Measurements from ENCODE around the gene WNK4. TPM values are rescaled to one million over a fixed set of nuclear protein-coding genes. Genes with fewer than 3 reads are reported as not detected.

Gene WNK4
- total and polyA plus RNA-seq, 10 of the 15 experiments (the other 5 are each of a cell fraction or from before 2014, with no cell fraction given), result 0.06 to 0.29 (median 0.13) TPM; not detected in 5

GRCh38 chr17:42832934-42833766 lies 52.7 kb downstream of the WNK4 start, which contains the start of gene PSME3 (continued):
- peak; percentile 85 for TF ChIP-seq ZBTB11 (CRISPR knock-in tag; IDR thresholded peaks at IDR 0.05)
- no peak for TF ChIP-seq CTCF (IDR thresholded peaks at IDR 0.05 in 2 of 3, conservative IDR thresholded peaks at IDR 0.05 in 1 of 3; ENCODE audit: control insufficient read depth in 2 of 3, extremely low read depth in 1 of 3, insufficient read depth in 1 of 3, low read depth in 3 of 3, low read length in 3 of 3)
- peak; percentile 51 for TF ChIP-seq YY1 (IDR thresholded peaks at IDR 0.05; ENCODE audit: low read depth, low read length)
- TF ChIP-seq IKZF2 (IDR thresholded peaks at IDR 0.05), result peak in 1 of 2 experiments; percentile 47; a peak in 1 of 4 replicates
- TF ChIP-seq MEF2B (IDR thresholded peaks at IDR 0.05; ENCODE audit: partially characterized antibody, poor library complexity, severe bottlenecking), result peak; percentile 61
- no peak for TF ChIP-seq CBX5 (IDR thresholded peaks at IDR 0.05; ENCODE audit: low read depth)
- TF ChIP-seq PKNOX1 (IDR thresholded peaks at IDR 0.05), result 0 out of 2 replicates have a peak, but pooled peaks have one; percentile 48
- TF ChIP-seq ELK1 (IDR thresholded peaks at IDR 0.05; ENCODE audit: low read depth, low read length), result 0 out of 2 replicates have a peak, but pooled peaks have one; percentile 16
- peak; percentile 53 for TF ChIP-seq NRF1 (conservative IDR thresholded peaks at IDR 0.05; ENCODE audit: low read depth, low read length)
- TF ChIP-seq SUPT20H (IDR thresholded peaks at IDR 0.05; ENCODE audit: borderline replicate concordance, control insufficient read depth, low read depth, low read length), result no peak
- peak; percentile 64 for TF ChIP-seq ATF3 (IDR thresholded peaks at IDR 0.05; ENCODE audit: borderline replicate concordance, extremely low read depth, low read depth, low read length)
- TF ChIP-seq EGR1 (IDR thresholded peaks at IDR 0.05; ENCODE audit: borderline replicate concordance in 1 of 2, low read depth in 2 of 2, low read length in 2 of 2), result peak in 1 of 2 experiments; percentile 38; a peak in 1 of 3 replicates
- peak; percentile 44 for TF ChIP-seq SIX5 (IDR thresholded peaks at IDR 0.05; ENCODE audit: low read depth, low read length, severe bottlenecking)
- peak; percentile 82 for TF ChIP-seq HCFC1 (IDR thresholded peaks at IDR 0.05; ENCODE audit: low read length)
- TF ChIP-seq CEBPB (IDR thresholded peaks at IDR 0.05; ENCODE audit: borderline replicate concordance in 1 of 2, low read depth in 2 of 2, low read length in 2 of 2), result no peak
- no peak for TF ChIP-seq NFIC (IDR thresholded peaks at IDR 0.05; ENCODE audit: low read depth, low read length)
- TF ChIP-seq MLLT1 (IDR thresholded peaks at IDR 0.05), result peak; percentile 96
- peak; percentile 86; the same call in 1 of the 2 replicates for TF ChIP-seq SIN3A (IDR thresholded peaks at IDR 0.05; ENCODE audit: low read depth, low read length)

All from GM12878 (cell line).